ENCODE data around the gene RASSF9.

- TF ChIP-seq EZH2 (IDR thresholded peaks at IDR 0.05; ENCODE audit: low read depth, unreplicated experiment) (no peak), CTCF (conservative IDR thresholded peaks at IDR 0.05; ENCODE audit: low read depth in 2 of 2) (no peak), ZNF114 (CRISPR knock-in tag; IDR thresholded peaks at IDR 0.05) (no peak), ZNF331 (CRISPR knock-in tag; IDR thresholded peaks at IDR 0.05; ENCODE audit: low read depth) (no peak), POLR2AphosphoS5 (IDR thresholded peaks at IDR 0.05; ENCODE audit: low read depth) (no peak), ETS1 (IDR thresholded peaks at IDR 0.05) (no peak), EZH2phosphoT487 (IDR thresholded peaks at IDR 0.05; ENCODE audit: unreplicated experiment) (no peak)
Observed at GRCh38 chr12:85814741-85815140, 21.5 kb downstream of the RASSF9 start.

All from GM23338 (cell line).